ENCODE measurements around the gene TMEM203.

DNA sequence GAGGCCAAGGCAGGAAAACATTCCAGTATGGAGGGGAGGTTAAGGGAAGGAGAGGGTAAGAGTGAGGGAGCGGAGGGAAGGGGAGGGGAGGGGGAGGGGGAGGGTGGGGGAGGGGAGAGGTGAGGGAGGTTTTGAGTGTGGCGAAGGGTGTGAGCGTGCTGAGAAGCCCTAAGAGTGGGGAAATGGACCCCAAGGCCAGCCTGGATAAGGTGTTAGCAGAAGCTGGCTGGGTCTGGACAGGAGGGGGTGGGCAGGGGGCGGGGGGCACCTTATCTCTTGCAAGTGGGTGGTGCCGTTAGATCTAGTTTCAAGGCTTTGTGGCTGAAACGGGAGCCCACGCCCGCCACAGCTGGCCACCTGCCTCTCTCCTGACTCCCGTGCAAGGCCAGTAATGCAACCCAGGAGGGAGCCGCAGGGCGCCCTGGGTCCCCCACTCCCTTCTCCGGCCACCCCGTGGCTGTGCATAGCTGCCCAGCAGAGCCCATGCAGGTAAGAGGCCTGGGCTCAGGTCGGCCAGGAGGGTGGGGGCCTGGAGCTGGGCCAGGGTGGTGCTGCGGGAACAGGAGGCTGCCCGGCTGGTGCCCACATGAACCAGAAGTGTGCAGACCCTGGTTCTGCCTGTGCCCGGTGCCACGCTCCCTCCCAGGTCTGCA is 22.5 kb upstream of the TMEM203 start:
- TF ChIP-seq EZH2phosphoT487 (IDR thresholded peaks at IDR 0.05; ENCODE audit: borderline replicate concordance, low read depth) (no peak), NRF1 (IDR thresholded peaks at IDR 0.05; ENCODE audit: low read depth, low read length) (no peak), SIN3A (IDR thresholded peaks at IDR 0.05; ENCODE audit: borderline replicate concordance, low read depth, low read length) (no peak), FOXM1 (IDR thresholded peaks at IDR 0.05; ENCODE audit: low read depth) (no peak), TEAD4 (IDR thresholded peaks at IDR 0.05; ENCODE audit: borderline replicate concordance, insufficient read depth) (no peak), EP300 (IDR thresholded peaks at IDR 0.05; ENCODE audit: borderline replicate concordance in 1 of 2, low read depth in 1 of 2, low read length in 1 of 2) (no peak), TAF1 (IDR thresholded peaks at IDR 0.05; ENCODE audit: borderline replicate concordance, low read depth, low read length) (no peak)
- TF ChIP-seq, protein P1, sequence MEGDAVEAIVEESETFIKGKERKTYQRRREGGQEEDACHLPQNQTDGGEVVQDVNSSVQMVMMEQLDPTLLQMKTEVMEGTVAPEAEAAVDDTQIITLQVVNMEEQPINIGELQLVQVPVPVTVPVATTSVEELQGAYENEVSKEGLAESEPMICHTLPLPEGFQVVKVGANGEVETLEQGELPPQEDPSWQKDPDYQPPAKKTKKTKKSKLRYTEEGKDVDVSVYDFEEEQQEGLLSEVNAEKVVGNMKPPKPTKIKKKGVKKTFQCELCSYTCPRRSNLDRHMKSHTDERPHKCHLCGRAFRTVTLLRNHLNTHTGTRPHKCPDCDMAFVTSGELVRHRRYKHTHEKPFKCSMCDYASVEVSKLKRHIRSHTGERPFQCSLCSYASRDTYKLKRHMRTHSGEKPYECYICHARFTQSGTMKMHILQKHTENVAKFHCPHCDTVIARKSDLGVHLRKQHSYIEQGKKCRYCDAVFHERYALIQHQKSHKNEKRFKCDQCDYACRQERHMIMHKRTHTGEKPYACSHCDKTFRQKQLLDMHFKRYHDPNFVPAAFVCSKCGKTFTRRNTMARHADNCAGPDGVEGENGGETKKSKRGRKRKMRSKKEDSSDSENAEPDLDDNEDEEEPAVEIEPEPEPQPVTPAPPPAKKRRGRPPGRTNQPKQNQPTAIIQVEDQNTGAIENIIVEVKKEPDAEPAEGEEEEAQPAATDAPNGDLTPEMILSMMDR (IDR thresholded peaks at IDR 0.05), result no peak
- TF ChIP-seq, protein P2, sequence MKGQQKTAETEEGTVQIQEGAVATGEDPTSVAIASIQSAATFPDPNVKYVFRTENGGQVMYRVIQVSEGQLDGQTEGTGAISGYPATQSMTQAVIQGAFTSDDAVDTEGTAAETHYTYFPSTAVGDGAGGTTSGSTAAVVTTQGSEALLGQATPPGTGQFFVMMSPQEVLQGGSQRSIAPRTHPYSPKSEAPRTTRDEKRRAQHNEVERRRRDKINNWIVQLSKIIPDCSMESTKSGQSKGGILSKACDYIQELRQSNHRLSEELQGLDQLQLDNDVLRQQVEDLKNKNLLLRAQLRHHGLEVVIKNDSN (IDR thresholded peaks at IDR 0.05; ENCODE audit: borderline replicate concordance, low read depth), result no peak
